Gastrocnemius medialis (tissue), 4 donors: ENCODE measurements around the gene PIAS2.

Experiments used
- POLR2A ChIP-seq, 2 donors: fragments of 450-650 bp; IDR thresholded peaks; one replicate each; pipeline ENCODE4 v1.6.1; 2017; ENCODE audit warnings: antibody characterized with exemption in 2 of 2, mild to moderate bottlenecking in 2 of 2, moderate library complexity in 2 of 2
- TF ChIP-seq, protein P1 (sequence below), 5 experiments: fragments of 450-650 bp in 3 of 5; fragments of 200-600 bp in 2 of 5; sonication (generic) in 2 of 5; IDR thresholded peaks in 4 of 5; conservative IDR thresholded peaks in 1 of 5; 1 replicate in 4 of 5; 2 replicates in 1 of 5; pipeline ENCODE4 v1.5.1; 2016 to 2019; ENCODE audit warnings: antibody characterized with exemption in 5 of 5, mild to moderate bottlenecking in 3 of 5, moderate library complexity in 3 of 5

- no peak for TF ChIP-seq POLR2A (IDR thresholded peaks at IDR 0.05)
- TF ChIP-seq, protein P1, sequence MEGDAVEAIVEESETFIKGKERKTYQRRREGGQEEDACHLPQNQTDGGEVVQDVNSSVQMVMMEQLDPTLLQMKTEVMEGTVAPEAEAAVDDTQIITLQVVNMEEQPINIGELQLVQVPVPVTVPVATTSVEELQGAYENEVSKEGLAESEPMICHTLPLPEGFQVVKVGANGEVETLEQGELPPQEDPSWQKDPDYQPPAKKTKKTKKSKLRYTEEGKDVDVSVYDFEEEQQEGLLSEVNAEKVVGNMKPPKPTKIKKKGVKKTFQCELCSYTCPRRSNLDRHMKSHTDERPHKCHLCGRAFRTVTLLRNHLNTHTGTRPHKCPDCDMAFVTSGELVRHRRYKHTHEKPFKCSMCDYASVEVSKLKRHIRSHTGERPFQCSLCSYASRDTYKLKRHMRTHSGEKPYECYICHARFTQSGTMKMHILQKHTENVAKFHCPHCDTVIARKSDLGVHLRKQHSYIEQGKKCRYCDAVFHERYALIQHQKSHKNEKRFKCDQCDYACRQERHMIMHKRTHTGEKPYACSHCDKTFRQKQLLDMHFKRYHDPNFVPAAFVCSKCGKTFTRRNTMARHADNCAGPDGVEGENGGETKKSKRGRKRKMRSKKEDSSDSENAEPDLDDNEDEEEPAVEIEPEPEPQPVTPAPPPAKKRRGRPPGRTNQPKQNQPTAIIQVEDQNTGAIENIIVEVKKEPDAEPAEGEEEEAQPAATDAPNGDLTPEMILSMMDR (IDR thresholded peaks at IDR 0.05 in 4 of 5, conservative IDR thresholded peaks at IDR 0.05 in 1 of 5): no peak
These were observed 87.4 kb downstream of the PIAS2 start for GRCh38 chr18:46829947-46830346.
